Stimulated activated CD8-positive, alpha-beta memory T cell treated with anti-CD3 and anti-CD28 coated beads, Interleukin-15, amount 100 ng/mL, for 1 hour (primary cell): ENCODE data around the gene PRUNE1.

ENCODE experiments used
- DNase-seq: peaks from one replicate; pipeline ENCODE4 v3.0.0-alpha.2; 2020; ENCODE audit warnings: low read depth

Gene PRUNE1

DNA sequence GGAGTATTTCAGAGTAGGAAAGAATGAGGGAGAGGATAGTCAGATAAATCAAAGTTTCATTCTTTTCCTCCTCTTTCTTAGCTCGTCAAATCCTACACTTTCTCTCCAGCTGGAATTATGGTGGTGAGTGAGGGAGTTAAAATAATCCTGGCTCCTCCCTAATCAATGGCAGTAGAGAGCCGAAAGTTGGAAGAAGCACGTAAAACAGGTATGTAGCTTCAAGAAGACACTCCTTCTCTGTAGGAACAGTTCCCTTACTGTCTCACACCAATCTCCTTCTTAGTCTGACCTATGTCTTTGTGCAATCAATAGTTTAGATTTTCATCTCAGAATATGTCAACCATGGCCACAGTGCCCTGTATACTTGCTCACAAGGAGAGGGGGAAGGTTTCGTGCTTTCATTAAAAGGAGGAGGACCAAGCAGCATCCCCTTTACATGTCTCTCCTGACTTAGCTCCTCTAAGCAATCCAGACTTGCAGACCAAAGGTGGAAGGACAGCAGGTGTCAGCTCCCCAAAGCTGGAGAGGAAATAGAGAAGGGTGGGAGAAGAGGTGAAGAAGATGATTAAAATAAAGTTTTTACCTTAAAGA is 2.4 kb upstream of the PRUNE1 start:
- DNase-seq = no peak

DNA sequence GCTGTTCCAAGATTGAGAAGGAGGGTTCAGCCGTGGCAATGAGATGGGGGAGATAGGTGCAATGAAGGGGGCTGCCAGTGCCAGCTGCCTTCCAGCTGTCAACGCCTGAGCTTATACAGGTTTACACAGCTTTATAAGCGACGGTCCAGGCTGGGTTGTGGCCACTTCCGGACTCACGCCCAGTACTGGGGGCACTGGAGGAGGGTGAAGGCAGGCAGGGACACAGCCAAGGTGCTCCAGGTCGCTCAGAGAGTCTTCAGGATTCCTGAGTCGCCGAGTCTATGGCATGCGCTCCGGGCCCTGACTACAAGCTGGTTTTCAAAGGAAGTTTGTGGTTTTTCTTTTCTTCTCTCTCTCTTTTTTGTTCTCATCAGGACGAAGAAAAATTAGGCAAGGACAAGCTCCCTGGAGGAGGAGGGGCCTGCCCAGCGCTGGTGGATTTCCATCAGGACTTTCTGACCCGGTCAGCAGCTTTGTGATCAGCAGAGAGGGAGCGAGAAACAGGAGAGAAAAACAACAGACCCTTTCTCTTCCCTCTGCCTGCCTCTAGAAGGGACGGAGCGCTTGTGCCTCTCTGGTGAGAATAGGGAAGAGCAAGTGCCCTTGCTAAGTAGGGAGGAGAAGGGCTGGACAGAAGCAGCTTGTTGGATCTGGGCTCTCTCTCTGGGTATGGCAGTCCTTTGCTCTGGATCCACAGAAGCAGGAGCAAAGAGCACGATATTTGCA is 1.8 kb upstream of the PRUNE1 start, which contains the start of gene MINDY1:
Gene MINDY1 (minus strand): TSS at position 576 of the 726 bp plus-strand sequence. CDS start 4,285 bp downstream, outside the sequence.
- DNase-seq = no peak

DNA sequence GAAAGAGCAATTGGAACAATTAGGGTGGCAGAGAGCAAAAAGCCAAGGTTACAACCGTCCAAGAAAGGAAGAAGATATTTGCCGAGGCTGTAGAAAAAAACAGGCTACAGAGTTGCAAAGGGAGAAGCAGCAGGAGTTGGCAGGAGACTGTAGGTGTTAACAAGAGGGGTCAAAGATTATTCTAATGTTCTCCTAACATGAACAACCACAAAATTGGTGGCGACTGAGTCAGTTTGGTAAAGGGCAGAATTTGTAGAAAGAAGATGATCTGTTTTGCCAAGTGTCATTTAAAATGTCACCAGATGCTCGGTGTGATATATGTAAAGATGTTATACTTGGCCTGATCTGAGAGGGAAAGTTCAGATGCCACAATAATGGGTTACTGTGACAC is 401 bp upstream of the PRUNE1 start:
- DNase-seq = no peak

DNA sequence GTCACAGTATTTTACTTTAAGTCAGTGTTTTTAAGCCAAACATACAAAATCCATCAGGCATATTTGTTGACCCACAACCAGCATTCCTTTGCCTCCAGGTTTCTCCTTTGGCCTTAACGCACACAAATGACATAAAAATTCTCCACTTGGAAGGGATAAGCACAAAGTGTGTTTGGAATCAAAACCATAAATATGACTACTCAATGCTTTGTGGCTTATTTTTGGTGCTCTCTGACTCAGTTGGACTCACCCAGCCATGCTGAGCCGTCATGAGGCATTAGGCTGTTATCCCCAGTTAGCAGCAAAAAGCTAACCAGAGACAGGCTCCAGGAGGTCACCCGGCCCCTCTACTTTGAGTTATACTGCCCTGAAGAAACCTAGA is 948 bp downstream of the PRUNE1 start:
- no peak for DNase-seq

DNA sequence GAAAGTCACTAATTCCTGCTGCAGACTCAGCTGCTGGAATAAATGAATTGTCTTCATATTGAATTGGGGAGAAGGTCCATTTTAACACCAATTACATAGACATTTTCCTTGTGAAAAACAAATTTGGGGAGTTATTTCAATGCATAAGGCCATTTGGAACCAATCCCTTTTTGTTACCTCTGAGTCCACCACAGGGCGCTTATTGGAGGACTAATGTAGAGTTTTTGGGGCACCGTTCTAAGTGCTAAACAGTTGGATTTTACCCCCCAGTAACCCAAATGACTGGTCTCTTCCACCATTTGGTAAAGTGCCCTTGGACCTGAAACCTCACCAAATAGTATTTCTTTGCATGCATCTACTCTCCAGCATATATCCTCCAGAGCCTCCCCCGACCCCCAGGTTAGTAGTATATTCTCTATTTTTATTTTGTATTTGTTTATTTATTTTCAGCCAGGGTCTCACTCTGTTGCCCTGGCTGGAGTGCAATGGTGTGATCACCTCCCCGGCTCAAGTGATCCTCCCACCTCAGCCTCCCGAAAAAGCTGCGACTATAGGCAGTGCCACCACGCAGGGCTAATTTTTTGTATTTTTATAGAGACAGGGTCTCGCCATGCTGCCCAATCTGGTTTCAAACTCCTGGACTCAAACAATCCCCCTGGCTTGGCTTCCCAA is 1.6 kb downstream of the PRUNE1 start:
- DNase-seq = no peak

DNA sequence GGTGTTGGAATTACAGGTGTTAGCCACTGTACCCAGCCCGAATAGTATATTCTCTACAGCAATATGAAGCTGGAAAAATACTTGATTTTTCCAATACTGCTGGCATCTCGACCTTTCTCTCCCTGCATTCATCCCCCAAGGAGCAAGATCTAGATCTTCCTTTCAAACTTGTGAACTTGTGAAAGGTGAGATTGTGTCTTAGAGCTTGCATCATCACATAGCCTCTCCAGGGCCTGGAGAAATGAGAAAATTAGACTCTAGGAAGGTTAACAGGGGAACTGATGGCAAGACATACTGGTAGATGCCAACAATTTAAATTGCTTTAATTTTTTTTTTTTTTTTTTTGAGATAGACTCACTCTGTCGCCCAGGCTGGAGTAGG is 2.1 kb downstream of the PRUNE1 start:
- no peak for DNase-seq

DNA sequence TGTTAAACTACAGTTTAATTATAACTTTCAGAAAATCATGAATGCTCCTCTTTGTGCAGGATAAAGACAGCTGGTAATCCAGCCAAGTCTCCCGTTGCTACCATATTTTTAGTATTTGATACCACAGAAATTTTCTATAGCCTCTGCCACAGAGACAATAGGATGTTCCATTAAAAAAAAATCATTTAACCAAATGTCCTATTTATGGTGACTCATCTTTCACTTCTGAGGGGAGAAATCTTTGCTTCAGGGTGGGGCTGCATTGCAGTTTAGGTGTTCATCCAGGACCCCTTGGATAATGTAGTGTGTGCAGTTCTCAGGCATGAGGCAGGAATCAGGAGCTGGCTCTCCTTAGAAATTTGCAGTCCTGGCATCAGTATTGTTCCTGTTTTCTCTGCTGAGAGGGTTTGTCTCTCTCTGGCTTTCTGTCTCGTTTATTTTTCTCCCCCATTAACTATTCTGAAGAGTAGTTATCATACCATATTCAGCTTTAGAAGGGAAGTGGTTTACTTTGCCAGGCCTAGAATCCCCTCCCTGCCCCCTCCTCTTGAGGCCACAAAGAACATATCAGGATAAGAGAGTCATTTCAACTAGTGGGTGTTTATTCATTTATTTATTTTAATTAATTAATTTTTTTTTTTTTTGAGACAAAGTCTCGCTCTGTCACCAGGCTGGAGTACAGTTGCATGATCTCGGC is 3.1 kb downstream of the PRUNE1 start:
- no peak for DNase-seq

DNA sequence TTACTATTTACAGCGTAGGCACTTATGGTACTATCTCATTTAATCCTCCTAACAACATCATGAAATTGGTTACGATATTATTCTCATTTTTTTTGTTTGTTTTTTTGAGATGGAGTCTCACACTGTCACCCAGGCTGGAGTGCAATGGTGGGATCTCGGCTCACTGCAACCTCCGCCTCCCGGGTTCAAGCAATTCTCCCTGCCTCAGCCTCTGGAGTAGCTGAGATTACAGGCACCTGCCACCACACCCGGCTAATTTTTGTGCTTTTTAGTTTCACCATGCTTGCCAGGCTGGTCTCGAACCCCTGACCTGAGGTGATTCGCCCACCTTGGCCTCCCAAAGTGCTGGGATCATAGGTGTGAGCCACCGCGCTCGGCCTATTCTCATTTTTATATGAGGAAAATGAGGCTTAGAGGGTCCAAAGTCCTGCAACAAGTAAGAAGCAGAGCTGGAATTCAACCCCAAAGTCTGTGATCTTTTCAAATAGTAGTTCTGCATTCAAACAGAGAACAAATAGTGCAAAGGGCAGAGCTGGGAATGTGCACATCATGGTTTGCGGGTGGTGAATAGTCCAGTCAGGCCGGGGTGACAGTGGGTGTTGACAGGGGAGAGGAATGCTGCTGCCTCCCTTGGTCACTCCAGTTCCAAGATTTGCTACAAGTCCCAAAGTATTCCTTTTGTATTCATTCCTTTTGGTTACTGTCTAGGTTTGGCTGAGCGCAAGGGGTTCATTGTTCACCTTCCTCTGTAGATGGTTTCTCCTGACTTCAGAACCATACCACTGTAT is 4.6 kb downstream of the PRUNE1 start:
- DNase-seq = no peak

DNA sequence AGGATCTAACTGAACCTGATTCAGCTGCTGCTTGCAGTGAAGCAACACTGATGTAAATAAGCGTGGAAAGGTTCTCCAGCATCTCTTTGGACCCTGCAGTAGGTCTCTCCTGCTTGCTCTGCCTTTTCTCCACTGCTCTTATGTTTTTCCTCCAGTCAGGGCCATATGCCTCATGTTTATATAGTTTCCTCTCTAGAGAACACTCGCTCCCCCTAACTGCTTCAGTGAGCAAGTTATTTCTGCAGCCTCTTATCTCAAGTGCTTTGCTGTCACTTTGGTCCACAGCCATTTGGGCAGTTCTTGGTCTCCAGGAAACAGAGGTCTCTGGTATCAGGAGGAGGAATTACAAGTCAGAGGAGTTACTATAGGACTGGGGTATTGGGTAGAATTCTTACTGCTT is 5.3 kb downstream of the PRUNE1 start:
- no peak for DNase-seq

DNA sequence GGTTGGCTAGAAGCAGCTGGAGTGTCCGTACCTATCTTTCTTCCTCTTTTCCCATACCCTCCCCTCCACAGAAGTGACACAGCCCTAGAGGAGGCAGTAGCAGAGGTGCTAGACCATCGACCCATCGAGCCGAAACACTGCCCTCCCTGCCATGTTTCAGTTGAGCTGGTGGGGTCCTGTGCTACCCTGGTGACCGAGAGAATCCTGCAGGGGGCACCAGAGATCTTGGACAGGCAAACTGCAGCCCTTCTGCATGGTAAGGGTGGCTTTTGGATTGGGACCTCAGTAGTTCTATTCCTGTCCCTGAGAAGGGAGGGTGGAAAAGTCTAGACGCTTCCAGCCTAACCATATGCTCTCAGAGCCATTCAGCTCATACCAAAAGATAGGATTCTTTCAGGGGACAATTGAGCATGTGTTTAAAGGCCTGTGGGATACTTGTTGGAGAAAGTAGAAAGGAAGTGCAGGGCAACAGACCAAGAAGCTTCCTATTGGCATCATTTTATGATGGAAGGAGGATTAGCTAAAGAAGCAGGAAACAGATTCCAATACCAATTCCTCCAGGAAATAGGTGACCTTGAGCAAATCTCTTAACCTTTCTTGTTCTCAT is 16.4 kb downstream of the PRUNE1 start:
- peak; percentile 86 for DNase-seq

DNA sequence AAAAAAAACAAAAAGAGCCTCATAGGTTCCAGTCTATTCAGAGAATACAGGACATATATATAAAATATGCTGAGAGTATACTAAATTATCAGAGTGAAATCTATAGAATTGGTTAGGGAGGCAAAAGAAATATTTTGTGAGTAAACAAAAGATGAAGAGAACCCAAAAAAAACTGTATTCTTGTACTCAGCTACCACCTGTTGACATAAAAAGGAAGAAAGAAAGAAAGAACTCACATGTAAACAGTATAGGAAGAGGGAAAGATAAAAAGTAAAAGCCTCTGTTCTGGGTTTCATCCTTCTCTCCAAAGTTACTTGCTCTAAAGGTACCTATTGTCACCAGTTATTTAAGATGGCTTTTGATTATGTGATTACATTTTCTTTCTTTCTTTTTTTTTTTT is 18.2 kb downstream of the PRUNE1 start:
- no peak for DNase-seq

DNA sequence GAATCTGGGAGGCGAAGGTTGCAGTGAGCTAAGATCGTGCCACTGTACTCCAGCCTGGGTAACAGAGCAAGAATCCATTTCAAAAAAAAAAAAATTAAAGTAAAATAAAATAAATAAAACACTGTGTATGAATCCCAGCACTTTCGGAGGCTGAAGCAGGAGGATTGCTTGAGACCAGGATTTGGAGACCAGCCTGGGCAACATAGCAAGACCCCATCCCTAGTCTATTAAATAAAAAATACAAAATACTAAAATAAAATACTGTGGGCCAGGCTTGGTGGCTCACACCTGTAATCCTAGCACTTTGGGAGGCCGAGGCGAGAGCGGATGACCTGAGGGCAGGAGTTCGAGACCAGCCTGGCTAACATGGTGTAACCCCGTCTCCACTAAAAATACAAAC is 23.9 kb downstream of the PRUNE1 start:
- DNase-seq = no peak

DNA sequence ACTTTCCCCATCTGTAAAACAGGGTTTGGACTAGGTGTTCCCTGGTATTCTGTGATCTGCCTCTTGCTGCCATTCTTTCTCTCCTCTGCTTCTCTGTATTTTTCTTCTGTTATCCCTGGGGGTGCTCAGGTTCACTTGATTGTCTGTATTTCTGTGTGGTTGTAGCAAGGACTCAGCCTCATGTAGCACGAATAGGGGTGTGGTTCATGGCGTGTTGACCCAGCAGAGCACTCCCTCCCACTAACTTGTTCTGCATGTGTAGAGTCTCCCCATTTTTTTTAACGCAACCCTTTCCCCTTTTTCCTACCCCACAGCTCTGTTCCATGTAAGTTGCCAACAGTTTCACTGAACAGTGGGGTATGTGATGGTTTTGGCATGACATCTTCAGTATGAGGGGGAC is 26.9 kb downstream of the PRUNE1 start:
- no peak for DNase-seq

DNA sequence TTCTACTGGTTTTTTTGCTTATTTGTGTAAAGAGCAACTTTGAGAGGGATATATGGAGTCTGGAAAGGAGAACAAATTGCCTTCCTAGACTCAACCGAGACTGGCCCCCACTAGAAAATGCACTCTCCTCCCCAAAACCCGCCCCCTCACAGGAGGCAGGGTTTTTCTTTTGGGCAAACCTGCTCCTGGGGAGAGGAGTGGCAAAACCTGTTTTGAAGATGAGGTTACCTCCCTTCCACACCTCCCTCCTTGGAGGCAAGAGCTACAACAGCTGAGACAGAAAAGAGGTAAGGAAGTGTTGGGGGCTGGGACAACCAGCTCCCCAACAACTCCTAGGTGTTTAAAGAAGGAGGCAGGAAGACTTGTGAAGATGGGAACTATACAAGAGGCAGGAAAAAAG is 28.1 kb downstream of the PRUNE1 start, which contains the start of gene BNIPL:
Gene BNIPL (plus strand): TSS at position 231 of the 400 bp plus-strand sequence. CDS start 140 bp downstream, at position 371.
- DNase-seq = no peak

DNA sequence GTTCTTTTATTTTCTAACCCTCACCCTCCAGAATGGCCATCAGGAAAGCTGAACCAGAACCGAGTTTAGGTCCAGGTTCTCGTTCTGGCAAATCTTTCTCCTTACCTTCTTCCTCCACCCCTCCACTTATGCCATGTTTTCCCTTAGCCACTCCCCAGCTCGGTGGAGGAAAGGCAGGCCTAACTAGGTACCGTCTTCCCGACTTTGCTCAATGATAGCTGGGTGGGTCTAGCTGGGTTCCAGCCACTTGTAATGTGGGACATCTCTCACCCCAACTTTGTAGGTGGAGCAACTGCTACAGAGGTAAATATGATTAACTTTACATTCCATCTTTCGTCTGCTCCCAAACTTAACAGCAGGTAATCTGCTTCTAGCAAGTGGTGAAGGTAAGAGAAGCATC is 28.8 kb downstream of the PRUNE1 start:
- DNase-seq = no peak

DNA sequence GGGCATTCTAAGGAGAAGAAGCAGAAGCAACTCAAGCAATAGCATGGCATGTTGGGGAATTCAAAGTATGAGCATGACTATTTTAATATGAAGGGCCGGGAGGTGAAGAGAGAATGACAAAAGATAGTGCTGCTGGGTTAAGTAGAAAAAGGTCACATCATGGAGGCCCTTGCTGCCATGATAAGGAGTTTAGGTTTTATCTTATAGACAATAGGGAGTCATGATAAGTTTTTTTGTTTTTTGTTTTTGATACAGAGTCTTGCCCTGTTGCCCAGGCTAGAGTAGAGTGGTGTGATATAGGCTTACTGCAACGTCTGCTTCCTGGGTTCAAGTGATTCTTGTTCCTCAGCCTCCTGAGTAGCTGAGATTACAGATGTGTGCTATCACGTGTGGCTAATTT is 31.3 kb downstream of the PRUNE1 start:
- DNase-seq = no peak

DNA sequence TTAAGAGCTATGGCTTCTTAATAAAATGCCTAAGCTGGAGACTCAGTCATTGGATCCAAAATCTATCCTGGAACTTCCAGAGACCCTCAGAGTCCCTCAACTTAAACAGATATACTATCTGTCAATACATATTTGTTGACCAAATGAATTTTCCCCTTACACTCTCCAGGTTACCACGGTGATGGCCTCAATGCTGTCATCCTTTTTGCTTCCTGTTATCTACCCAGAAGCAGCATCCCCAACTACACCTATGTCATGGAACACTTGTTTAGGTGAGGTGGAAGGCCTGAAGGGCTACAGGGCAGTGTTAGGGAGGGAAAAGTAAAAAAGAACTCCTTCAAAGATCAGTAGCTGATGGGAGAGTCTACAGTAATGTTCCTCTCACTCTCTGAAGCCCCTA is 34.9 kb downstream of the PRUNE1 start:
- DNase-seq = no peak

DNA sequence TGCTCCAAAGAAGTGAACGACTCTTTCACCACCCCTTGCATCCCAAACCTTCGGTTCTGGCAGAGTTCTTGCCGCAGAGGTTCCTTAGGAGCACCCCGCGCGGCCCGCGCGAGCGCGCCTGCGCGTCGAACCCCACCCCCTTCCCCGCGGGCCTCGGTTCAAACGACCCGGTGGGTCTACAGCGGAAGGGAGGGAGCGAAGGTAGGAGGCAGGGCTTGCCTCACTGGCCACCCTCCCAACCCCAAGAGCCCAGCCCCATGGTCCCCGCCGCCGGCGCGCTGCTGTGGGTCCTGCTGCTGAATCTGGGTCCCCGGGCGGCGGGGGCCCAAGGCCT is 39.3 kb downstream of the PRUNE1 start, which contains the start of gene C1orf56:
Gene C1orf56 (plus strand): TSS at position 161 of the 334 bp plus-strand sequence. CDS start 97 bp downstream, at position 258.
- DNase-seq = no peak

DNA sequence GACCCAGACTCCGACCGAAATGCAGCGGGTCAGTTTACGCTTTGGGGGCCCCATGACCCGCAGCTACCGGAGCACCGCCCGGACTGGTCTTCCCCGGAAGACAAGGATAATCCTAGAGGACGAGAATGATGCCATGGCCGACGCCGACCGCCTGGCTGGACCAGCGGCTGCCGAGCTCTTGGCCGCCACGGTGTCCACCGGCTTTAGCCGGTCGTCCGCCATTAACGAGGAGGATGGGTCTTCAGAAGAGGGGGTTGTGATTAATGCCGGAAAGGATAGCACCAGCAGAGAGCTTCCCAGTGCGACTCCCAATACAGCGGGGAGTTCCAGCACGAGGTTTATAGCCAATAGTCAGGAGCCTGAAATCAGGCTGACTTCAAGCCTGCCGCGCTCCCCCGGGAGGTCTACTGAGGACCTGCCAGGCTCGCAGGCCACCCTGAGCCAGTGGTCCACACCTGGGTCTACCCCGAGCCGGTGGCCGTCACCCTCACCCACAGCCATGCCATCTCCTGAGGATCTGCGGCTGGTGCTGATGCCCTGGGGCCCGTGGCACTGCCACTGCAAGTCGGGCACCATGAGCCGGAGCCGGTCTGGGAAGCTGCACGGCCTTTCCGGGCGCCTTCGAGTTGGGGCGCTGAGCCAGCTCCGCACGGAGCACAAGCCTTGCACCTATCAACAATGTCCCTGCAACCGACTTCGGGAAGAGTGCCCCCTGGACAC is 39.8 kb downstream of the PRUNE1 start:
- no peak for DNase-seq

DNA sequence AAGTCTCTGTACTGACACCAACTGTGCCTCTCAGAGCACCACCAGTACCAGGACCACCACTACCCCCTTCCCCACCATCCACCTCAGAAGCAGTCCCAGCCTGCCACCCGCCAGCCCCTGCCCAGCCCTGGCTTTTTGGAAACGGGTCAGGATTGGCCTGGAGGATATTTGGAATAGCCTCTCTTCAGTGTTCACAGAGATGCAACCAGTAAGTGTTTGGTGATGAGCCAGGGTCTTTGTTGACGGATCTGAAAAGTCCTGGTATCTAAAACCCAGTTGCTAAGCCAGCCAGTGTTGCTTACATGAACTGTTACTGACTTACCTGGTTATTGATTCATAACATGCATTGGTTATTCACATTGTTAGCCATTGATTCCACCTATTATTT is 40.4 kb downstream of the PRUNE1 start:
- no peak for DNase-seq

DNA sequence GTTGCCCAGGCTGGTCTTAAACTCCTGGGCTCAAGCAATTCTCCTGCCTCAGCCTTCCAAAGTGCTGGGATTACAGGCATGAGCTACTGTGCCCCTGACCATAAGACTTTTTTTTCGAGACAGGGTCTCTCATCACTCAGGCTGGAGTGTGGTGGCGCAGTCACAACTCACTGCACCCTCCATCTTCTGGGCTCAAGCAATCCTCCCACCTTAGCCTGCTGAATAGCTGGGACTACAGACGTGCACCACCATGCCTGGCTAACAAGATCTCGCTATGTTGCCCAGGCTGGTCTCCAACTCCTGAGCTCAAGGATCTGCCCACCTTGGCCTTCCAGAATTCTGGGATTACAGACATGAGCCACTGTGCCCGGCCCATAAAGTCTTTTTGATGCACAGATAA is 41.2 kb downstream of the PRUNE1 start:
- no peak for DNase-seq
